DND-41 (cell line): ENCODE data around the gene SPSB3.

Experiments used
- CTCF ChIP-seq: IDR thresholded peaks from 2 replicates; pipeline ENCODE4 v1.5.1; 2012; ENCODE audit warnings: borderline replicate concordance, low read length, moderate library complexity, mild to moderate bottlenecking; ENCODE audit not compliant: poor library complexity, severe bottlenecking; ENCODE audit errors: extremely low read depth
- EZH2 ChIP-seq: IDR thresholded peaks from 3 replicates; pipeline ENCODE4 v1.6.1; 2012; ENCODE audit warnings: borderline replicate concordance, low read depth, mild to moderate bottlenecking, moderate library complexity, low read length, inconsistent platforms; ENCODE audit not compliant: severe bottlenecking

- TF ChIP-seq CTCF: no peak
- no peak for TF ChIP-seq EZH2
These were observed 3.4 kb upstream of the SPSB3 start for GRCh38 chr16:1785846-1786170.
